ENCODE measurements around the gene PRG3.

DNA sequence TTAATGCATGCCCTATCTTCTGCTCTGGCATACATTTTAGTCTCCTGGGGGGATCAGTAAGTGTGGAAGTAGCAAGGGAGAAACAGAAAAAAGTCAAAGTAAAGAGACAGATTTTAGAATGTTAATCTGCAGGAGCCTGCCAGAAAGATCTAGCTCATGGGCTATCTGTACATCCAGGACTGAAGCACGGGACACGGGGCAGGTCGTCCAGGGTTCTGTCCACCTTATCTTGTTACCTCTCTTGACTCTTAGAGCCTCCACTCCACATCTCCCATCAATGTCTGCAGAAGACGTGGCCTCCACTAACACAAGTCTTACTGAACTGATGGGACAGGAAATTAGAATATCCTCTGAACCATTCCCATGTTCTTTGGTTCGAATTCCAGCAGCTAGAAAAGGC lies 47.7 kb upstream of the PRG3 start:
- TF ChIP-seq, protein P1, sequence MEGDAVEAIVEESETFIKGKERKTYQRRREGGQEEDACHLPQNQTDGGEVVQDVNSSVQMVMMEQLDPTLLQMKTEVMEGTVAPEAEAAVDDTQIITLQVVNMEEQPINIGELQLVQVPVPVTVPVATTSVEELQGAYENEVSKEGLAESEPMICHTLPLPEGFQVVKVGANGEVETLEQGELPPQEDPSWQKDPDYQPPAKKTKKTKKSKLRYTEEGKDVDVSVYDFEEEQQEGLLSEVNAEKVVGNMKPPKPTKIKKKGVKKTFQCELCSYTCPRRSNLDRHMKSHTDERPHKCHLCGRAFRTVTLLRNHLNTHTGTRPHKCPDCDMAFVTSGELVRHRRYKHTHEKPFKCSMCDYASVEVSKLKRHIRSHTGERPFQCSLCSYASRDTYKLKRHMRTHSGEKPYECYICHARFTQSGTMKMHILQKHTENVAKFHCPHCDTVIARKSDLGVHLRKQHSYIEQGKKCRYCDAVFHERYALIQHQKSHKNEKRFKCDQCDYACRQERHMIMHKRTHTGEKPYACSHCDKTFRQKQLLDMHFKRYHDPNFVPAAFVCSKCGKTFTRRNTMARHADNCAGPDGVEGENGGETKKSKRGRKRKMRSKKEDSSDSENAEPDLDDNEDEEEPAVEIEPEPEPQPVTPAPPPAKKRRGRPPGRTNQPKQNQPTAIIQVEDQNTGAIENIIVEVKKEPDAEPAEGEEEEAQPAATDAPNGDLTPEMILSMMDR (conservative IDR thresholded peaks at IDR 0.05; ENCODE audit: low read length) = no peak
- no peak for TF ChIP-seq EZH2phosphoT487 (IDR thresholded peaks at IDR 0.05; ENCODE audit: borderline replicate concordance)
